Dermis blood vessel endothelial cell (primary cell): ENCODE data around the gene DAPK1. TPM values are rescaled to one million over a fixed set of nuclear protein-coding genes. Genes with fewer than 3 reads are reported as not detected.
A peak's percentile ranks its signal among the peaks of the same experiment; 100 is the strongest.

Experiments
- DNase-seq: peaks from one replicate; pipeline ENCODE4 v3.0.0; 2010
- total RNA-seq: library from RNA; depleted of rRNA; stranded (reverse); fragments of >200 nt; gene quantifications from 2 replicates; pipeline ENCODE4 v1.2.3, GENCODE V29; 2014

The DAPK1 gene
- total RNA-seq, 1 donor from 2014 or later = 51.6 TPM

DNA sequence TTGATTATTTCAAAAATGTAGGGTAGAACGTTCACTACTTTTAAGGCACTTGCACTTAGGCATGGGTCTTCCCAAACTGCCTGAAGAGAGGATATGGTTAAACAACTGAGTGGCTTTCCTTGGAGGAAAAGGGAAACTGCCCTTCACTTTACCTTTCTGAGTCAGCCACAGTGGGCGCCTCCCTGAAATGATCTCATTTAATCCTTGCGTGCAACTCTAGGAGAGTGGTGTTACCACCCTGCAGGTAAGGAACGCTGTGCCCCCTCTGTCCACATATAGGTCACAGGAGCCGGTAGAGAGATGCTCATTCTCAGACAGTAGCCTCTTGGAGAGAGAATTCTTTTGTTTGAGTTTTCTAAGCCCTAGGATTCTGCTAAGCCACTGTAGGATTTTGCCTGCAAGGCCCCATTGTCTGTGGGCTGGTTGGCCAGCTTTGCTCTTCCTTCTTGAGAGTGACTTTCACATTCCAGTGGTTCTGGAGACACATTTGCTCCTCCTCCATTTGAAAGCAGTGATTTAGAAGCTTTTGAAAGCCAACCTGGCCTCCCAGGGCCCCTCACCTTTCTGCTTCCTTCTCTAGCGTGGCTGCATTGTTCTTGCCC is 118.0 kb downstream of the DAPK1 start:
- no peak for DNase-seq

- no peak for DNase-seq
Observed at GRCh38 chr9:87618226-87618625, 120.6 kb downstream of the DAPK1 start.

DNA sequence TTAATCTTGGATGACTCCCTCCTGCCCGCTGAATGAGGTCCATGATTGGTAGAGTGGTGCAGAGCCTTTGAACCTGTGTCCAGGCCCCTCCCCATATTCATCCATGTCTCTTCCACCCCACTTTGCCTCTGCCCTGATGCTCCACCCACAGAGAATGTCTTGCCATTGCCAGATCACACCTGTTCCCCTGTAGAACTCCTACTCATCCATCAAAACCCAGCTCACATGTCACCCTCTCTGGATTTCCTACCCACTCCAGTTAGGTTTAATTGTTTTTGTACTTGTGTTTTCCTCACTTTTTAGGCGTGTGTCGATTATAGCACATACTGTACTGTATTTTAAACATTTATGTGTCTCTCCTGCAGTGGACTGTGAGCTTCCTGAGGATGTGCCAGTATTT is 121.3 kb downstream of the DAPK1 start:
- DNase-seq = no peak

DNA sequence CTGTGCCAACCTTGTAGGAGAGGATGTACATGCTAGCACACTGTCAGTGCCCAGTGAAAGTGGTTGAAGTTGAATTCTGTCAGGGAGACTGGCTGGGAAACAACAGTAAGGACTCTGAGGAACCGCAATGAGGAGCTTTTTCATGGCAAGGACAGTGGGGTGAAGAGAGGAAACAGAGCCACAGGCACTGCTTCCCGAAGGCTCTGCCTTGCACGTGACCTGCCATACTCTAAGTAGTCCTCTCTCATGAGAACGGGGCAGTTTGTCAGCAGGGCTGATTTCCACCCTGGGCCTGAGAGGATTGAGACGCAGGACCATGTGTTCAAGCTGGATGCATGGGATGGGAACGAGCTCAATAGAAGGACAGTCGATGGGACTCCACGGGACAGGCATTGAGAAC is 121.7 kb downstream of the DAPK1 start:
- DNase-seq = no peak

GRCh38 chr9:87620731-87621322 is 123.2 kb downstream of the DAPK1 start:
- DNase-seq = no peak

GRCh38 chr9:87622098-87622497 is 124.4 kb downstream of the DAPK1 start:
- no peak for DNase-seq

GRCh38 chr9:87622923-87623322 is 125.3 kb downstream of the DAPK1 start:
- peak; percentile 18 for DNase-seq

DNA sequence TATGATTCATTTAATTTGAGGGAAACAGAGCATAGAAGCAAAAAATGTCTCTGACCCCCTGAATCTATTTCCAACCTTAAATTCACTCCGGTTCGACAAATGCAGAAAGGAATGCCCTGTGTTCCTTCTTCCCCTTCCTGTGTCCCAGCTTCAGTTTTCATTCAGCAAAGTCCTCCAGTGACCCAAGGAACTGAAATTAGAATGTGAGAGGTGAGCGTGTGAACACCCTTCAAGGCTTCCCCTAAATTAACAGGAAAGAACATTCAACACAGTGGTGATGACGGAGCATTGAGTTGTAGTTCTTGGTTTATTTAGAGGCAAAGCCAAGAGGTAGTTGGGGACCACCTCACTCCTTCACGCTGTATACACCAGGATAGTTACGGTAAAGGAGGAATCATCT is 130.7 kb downstream of the DAPK1 start:
- DNase-seq = no peak

DNA sequence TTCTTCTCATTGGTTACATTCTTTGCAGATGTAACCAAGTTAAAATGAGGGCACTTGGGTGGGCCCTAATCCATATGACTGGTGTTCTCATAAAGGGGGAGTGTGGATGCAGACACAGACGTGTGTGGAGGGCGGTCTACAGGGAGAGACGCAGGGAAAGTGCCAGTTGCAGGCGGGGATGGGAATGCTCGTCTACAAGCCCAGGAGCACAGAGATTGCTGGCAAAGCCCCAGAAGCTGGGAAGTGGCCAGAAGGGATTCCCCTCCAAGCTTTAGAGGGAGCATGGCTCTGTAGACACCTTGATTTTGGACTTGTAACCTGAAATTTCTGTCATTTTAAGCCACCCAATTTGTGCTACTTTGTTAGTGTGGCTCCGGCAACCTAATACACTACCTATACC is 131.4 kb downstream of the DAPK1 start:
- no peak for DNase-seq

DNA sequence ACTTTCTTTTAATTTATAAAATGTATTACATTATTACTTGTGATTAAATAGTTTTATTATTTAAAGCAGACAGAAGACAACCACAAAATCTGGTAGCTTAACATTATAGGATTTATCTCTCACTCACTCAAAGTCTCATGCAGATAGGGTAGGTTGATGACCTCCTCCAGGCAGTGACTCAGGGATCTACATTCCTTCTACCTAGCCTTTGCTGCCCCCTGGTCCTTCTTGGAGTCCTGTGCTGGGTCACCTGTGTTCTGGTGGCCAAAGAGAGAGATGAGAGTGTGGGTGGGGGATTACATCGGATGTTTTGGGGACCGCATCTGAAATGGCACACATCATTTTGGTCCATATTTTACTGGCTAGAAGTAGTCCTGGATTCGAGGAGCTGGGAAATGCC is 132.6 kb downstream of the DAPK1 start:
- no peak for DNase-seq

GRCh38 chr9:87630846-87631245 is 133.2 kb downstream of the DAPK1 start:
- no peak for DNase-seq

- no peak for DNase-seq
Observed at GRCh38 chr9:87635656-87636501, 138.2 kb downstream of the DAPK1 start.

- no peak for DNase-seq
Observed at GRCh38 chr9:87638292-87638691, 140.6 kb downstream of the DAPK1 start.

GRCh38 chr9:87639949-87640348 is 142.3 kb downstream of the DAPK1 start:
- no peak for DNase-seq

DNA sequence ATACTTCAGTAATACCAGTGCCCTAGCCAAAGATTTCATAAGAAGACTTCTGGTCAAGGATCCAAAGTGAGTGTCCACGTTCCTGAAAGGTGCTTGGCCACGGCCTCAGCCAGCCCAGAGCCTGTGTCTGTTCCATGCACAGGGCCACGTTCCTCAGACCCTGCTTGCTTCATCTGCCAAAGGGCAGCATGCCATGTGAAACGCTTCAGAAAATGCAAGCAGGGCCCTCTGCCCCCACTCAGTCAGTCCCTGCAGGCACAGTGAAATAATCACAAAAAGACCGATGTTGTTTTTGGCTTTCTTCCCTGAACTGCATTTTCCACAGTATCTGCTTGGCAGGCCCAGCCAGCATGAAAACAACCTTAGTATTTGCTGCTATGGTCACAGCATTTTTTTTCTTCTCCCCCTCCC is 142.7 kb downstream of the DAPK1 start:
- DNase-seq = peak; percentile 86

- DNase-seq = no peak
Observed at GRCh38 chr9:87641067-87641466, 143.4 kb downstream of the DAPK1 start.

GRCh38 chr9:87642330-87643106 is 144.9 kb downstream of the DAPK1 start:
- DNase-seq = no peak

DNA sequence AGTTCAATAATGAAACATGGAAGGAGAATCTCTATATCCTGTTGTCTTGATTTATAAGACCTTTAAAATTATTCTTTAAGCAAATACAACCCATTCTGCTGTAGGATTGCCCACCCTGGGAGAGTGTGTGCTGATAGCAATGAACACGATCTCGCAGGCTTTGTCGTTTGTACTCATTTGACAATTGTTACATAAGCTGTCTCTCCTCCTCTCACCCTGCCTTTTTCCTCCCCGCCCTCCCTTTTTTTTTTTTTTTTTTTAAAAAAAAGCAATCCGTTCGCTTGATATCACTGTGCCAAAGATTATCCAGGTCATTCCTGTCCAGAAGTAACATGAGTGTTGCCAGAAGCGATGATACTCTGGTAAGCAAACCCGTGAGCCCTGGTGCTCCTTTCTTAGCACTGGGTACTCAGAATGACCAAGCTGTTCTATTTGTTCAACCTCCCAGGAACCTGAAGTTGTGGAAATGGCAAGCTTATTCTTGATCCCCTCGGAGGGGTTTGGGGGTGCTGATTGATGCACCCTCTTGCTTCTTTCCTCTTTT is 145.5 kb downstream of the DAPK1 start:
- DNase-seq = no peak

DNA sequence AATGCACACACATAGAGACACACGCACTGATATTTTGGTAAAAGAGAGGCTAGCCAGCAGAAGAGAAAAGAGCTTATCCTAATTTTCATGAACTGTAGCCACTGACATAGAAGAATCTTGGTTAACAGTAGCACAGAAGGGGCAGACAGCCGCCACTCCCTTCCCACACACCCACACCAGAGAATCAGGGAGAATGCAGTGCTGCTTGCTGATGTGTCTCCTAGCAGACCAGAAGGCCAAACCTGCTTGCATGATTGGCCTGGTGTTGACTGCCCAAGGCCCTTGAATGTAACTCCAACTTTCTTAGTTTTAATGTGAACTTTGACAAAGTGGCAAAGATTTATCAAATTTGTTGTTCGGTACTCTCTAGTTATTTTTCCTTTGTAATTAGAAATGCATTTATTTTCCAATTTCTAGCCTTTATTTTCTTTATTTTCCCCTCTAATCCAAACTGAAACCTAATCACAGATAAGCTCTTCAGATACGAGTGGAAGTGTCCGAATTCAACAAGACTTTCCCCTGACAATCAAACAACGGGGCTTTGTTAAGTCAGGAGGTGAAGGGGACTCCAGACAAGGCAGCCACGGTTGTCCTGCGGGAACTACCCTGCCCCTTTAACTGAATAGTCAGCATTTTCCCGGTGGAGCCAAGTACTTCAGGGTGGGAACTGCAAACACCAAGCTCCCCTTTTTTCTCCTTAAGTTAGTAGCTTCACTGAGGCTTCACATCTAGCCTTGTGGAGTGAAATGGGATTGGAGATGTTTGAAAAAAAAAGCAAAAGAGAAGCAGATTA is 146.3 kb downstream of the DAPK1 start:
- DNase-seq = no peak

DNA sequence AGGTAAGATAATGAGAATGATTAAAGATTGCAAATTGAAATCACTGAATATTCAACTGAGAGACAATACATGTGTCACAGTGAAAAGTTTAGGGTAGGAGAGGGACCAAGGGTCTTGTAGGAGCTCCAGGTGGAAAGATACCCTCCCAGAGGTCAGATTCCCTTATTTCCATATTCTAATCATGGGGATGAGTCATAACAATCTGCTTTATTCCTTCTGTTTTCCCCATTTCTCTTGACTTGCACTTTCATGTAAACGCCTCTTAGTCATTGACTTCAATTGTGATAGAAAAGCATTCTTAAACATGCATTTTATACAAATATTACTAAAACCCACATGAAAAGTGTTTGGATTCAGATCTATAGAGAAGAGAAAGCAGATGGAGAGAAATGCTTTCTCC is 147.0 kb downstream of the DAPK1 start:
- DNase-seq = no peak

- no peak for DNase-seq
Observed at GRCh38 chr9:87646546-87646945, 148.9 kb downstream of the DAPK1 start.

- no peak for DNase-seq
Observed at GRCh38 chr9:87647114-87647513, 149.4 kb downstream of the DAPK1 start.
